WI38 (cell line): Measurements from ENCODE around the gene TMIE.
A peak's percentile ranks its signal among the peaks of the same experiment; 100 is the strongest.

Experiments
- H3K4me3 ChIP-seq: 2 replicates; pipeline ENCODE4 v1.5.1; 2011; ENCODE audit warnings: low read depth, mild to moderate bottlenecking, control low read depth, low read length
- TF ChIP-seq, protein P1 (sequence below): IDR thresholded peaks from 2 replicates; pipeline ENCODE4 v1.5.1; 2012; ENCODE audit warnings: low read depth, mild to moderate bottlenecking, control low read depth, low read length

Gene TMIE

GRCh38 chr3:46693038-46693891 is 7.9 kb upstream of the TMIE start, which contains the start of gene ALS2CL:
ALS2CL (minus strand) TSS chr3:46693679; CDS start chr3:46689440, 4,239 bp downstream.
- H3K4me3 ChIP-seq = peak within 1 kb of the TSS; percentile 56
- TF ChIP-seq, protein P1, sequence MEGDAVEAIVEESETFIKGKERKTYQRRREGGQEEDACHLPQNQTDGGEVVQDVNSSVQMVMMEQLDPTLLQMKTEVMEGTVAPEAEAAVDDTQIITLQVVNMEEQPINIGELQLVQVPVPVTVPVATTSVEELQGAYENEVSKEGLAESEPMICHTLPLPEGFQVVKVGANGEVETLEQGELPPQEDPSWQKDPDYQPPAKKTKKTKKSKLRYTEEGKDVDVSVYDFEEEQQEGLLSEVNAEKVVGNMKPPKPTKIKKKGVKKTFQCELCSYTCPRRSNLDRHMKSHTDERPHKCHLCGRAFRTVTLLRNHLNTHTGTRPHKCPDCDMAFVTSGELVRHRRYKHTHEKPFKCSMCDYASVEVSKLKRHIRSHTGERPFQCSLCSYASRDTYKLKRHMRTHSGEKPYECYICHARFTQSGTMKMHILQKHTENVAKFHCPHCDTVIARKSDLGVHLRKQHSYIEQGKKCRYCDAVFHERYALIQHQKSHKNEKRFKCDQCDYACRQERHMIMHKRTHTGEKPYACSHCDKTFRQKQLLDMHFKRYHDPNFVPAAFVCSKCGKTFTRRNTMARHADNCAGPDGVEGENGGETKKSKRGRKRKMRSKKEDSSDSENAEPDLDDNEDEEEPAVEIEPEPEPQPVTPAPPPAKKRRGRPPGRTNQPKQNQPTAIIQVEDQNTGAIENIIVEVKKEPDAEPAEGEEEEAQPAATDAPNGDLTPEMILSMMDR = no peak

GRCh38 chr3:46693892-46694226 is 7.3 kb upstream of the TMIE start:
- no peak overlapping the region for H3K4me3 ChIP-seq
- TF ChIP-seq, protein P1 = no peak

DNA sequence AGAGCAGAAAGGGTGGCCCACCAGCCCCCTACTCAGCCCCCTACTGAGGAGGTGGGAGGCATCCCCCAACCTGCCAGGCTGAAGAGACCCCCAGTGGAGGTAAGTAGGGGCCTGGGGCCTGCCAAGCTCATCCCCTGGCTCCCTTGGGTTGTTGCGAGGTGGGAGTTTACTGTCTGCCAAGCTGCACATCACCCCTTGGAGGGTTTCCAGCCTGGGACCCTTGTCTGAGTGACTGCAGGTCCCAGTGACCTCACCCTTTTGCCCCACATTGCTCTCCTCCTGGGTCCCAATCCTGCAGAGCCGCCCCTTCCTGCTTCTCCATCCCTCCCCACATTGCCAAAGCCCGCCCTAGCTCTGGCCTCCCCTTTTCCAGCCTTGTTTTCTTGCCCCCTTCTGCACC is 6.7 kb upstream of the TMIE start:
- no peak overlapping the region for H3K4me3 ChIP-seq
- TF ChIP-seq, protein P1 = no peak

DNA sequence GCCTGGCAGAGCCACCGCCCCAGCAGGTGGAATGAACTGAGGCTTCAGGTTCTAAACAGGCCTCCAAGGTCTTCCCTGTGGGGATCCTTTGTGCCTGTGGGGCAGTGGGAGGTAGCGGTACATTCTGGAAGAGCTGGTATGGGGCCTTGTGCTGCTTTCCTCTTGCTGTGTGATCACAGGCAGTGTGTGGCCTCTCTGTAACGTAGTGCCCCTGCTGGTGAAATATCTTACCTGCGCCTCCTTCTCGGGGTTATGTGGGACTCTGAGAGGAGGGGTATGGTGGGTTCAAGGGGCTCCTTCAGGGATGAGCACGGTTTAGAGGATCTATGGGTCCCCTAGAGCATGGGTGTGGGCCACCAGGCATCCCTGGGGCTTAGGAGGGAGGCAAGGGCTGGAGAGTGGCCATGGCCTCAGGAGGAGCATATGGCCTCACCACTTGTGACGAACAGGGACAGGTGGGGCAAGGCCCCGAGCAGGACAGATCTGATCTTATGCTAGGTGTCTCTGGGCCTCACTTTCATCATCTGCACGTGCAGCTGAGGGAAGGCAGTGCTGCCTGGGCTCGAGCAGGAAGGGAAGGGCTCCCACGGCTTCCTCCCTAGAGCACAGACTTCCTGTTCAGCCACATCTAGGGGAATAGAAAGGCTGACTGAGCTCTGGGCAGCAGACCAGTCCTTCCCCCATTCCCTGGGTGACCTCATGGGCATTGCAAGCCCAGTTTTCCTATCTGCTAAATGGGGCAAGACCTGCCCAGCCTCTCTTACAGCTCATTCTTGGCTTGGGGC is 5.8 kb upstream of the TMIE start:
- TF ChIP-seq, protein P1 = no peak
- no peak overlapping the region for H3K4me3 ChIP-seq

- TF ChIP-seq, protein P1 = no peak
- no peak overlapping the region for H3K4me3 ChIP-seq
Observed at GRCh38 chr3:46695962-46696894, 5.0 kb upstream of the TMIE start.

DNA sequence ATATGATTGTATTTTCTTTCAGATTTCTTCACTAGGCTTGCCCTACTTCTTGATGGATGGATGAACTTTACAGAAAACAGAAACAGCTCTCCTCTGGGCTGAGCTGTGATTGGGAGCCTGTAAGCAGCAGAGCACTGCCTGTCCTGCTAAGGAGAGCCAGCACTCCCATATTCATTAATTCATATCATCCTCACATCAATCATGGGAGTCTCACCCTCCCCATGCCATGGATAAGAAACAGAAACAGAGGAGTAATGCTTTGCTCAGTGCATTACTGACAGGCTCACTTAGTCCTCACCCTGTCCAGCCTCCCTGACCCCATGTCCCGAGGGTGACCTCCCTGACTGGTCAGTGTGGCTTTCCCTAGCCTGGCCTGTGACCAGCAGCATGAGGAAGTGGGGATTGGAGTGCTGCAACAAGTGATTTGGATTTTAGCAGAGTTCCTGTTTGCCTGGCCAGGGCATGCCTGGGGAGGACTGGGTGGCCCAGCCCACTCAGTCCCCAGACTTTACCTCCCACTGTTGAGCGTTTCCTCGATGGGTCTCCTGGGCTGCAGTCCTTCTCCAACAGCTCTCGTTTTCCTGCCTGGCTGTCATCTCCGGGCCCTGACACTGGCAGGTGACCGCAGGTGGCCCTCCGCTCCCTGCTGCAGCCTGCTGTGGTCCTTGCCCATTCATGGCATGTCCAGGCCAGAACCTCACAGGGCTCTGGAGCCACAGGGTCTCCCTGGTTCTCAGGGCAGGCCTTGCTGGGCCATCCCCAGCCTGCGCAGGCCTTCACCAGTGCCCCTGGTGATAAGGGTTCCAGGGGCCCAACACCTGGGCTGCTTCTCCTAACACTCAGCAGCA is 1.3 kb upstream of the TMIE start:
- TF ChIP-seq, protein P1 = no peak
- no peak overlapping the region for H3K4me3 ChIP-seq
